ENCODE measurements around the gene ADGRG3. TPM values are rescaled to one million over a fixed set of nuclear protein-coding genes. Genes with fewer than 3 reads are reported as not detected.

ADGRG3 gene
- total and polyA plus RNA-seq, 4 donors = 1.8 to 66.2 (median 9.4) TPM

- Histone ChIP-seq H3K9ac (ENCODE audit: insufficient read depth in 1 of 2, low read length in 2 of 2) (no peak overlapping the region), H3K27me3 (ENCODE audit: control insufficient read depth in 3 of 3, insufficient read depth in 3 of 3, low read length in 2 of 3) (peaks cover 0 to 5% (median 0%) of the 10 kb centered on the region in 3 donors), H3K4me1 (ENCODE audit: control insufficient read depth in 5 of 5, insufficient read depth in 5 of 5, low read length in 5 of 5) (no peaks in the 10 kb centered on the region), H3K36me3 (ENCODE audit: control insufficient read depth in 4 of 4, insufficient read depth in 4 of 4, low read length in 4 of 4) (no peaks in the 10 kb centered on the region), H3K4me3 (no peak overlapping the region), H3K9me3 (ENCODE audit: control insufficient read depth in 4 of 4, insufficient read depth in 3 of 4, low read length in 3 of 4) (no peaks in the 10 kb centered on the region), H3K27ac (ENCODE audit: low read depth in 1 of 2, low read length in 1 of 2) (no peak overlapping the region)
- ATAC-seq (ENCODE audit: insufficient read depth, low FRiP score) (no peak), DNase-seq (no peak)
- TF ChIP-seq CTCF (IDR thresholded peaks at IDR 0.05; ENCODE audit: control extremely low read depth, extremely low read depth) = no peak
- 93 to 94% methylated on average over 8 of the region's 8 CpGs for WGBS, 2 donors
Observed at GRCh38 chr16:57713596-57713995, 45.5 kb downstream of the ADGRG3 start.

GRCh38 chr16:57714047-57714446 is 45.9 kb downstream of the ADGRG3 start:
- 90 to 94% methylated on average over 6 of the region's 6 CpGs for WGBS, 2 donors
- DNase-seq (no peak), ATAC-seq (ENCODE audit: insufficient read depth, low FRiP score) (no peak)
- H3K27me3 ChIP-seq (ENCODE audit: control insufficient read depth in 3 of 3, insufficient read depth in 3 of 3, low read length in 2 of 3) = peaks cover 0 to 5% (median 0%) of the 10 kb centered on the region in 3 donors
- H3K27ac ChIP-seq (ENCODE audit: low read depth in 1 of 2, low read length in 1 of 2) = no peak overlapping the region
- no peak overlapping the region for H3K9ac ChIP-seq (ENCODE audit: insufficient read depth in 1 of 2, low read length in 2 of 2)
- no peak for TF ChIP-seq CTCF (IDR thresholded peaks at IDR 0.05; ENCODE audit: control extremely low read depth, extremely low read depth)
- no peaks in the 10 kb centered on the region for H3K9me3 ChIP-seq (ENCODE audit: control insufficient read depth in 4 of 4, insufficient read depth in 3 of 4, low read length in 3 of 4)
- H3K36me3 ChIP-seq (ENCODE audit: control insufficient read depth in 4 of 4, insufficient read depth in 4 of 4, low read length in 4 of 4) = no peaks in the 10 kb centered on the region
- no peak overlapping the region for H3K4me3 ChIP-seq
- H3K4me1 ChIP-seq (ENCODE audit: control insufficient read depth in 5 of 5, insufficient read depth in 5 of 5, low read length in 5 of 5) = no peaks in the 10 kb centered on the region

- no peak overlapping the region for H3K27ac ChIP-seq (ENCODE audit: low read depth in 1 of 2, low read length in 1 of 2)
- no peaks in the 10 kb centered on the region for H3K9me3 ChIP-seq (ENCODE audit: control insufficient read depth in 4 of 4, insufficient read depth in 3 of 4, low read length in 3 of 4)
- 66 to 78% methylated on average over 3 of the region's 3 CpGs for WGBS, 2 donors
- no peak for ATAC-seq (ENCODE audit: insufficient read depth, low FRiP score)
- no peak overlapping the region for H3K4me3 ChIP-seq
- TF ChIP-seq CTCF (IDR thresholded peaks at IDR 0.05; ENCODE audit: control extremely low read depth, extremely low read depth) = peak; percentile 14
- no peak overlapping the region for H3K9ac ChIP-seq (ENCODE audit: insufficient read depth in 1 of 2, low read length in 2 of 2)
- peak; percentile 36 to 59 (median 47) for DNase-seq
- H3K36me3 ChIP-seq (ENCODE audit: control insufficient read depth in 4 of 4, insufficient read depth in 4 of 4, low read length in 4 of 4) = no peaks in the 10 kb centered on the region
- no peaks in the 10 kb centered on the region for H3K4me1 ChIP-seq (ENCODE audit: control insufficient read depth in 5 of 5, insufficient read depth in 5 of 5, low read length in 5 of 5)
- no peaks in the 10 kb centered on the region for H3K27me3 ChIP-seq (ENCODE audit: control insufficient read depth in 3 of 3, insufficient read depth in 3 of 3, low read length in 2 of 3)
Observed at GRCh38 chr16:57720142-57720575, 52.1 kb downstream of the ADGRG3 start.

Data from lung (tissue), 12 donors.